Superior temporal gyrus (tissue), 1 donor: ENCODE measurements around the gene PYGM.
A peak's percentile ranks its signal among the peaks of the same experiment; 100 is the strongest.

Experiments
- DNase-seq: peaks from one replicate; pipeline ENCODE4 v3.0.0-alpha.2; 2016; ENCODE audit errors: extremely low spot score

PYGM gene

GRCh38 chr11:64767344-64768299 lies 7.8 kb upstream of the PYGM start:
- peak; percentile 62 for DNase-seq

- DNase-seq, result no peak
These were observed 7.1 kb upstream of the PYGM start for GRCh38 chr11:64766881-64767280.

- no peak for DNase-seq
These were observed 6.3 kb upstream of the PYGM start for GRCh38 chr11:64765851-64766665.

GRCh38 chr11:64765291-64765850 lies 5.6 kb upstream of the PYGM start:
- no peak for DNase-seq

- no peak for DNase-seq
These were observed 5.0 kb upstream of the PYGM start for GRCh38 chr11:64764753-64765152.

- no peak for DNase-seq
These were observed 4.4 kb upstream of the PYGM start for GRCh38 chr11:64764040-64764611.

GRCh38 chr11:64763526-64764039 lies 3.8 kb upstream of the PYGM start:
- no peak for DNase-seq

- no peak for DNase-seq
These were observed 3.1 kb upstream of the PYGM start for GRCh38 chr11:64762674-64763525.

- no peak for DNase-seq
These were observed 2.5 kb upstream of the PYGM start for GRCh38 chr11:64762277-64762673.

- no peak for DNase-seq
These were observed 1.1 kb upstream of the PYGM start for GRCh38 chr11:64760759-64761420.

- no peak for DNase-seq
These were observed 548 bp downstream of the PYGM start for GRCh38 chr11:64759131-64759721.

GRCh38 chr11:64758330-64759079 lies 1.3 kb downstream of the PYGM start:
- no peak for DNase-seq

GRCh38 chr11:64757549-64758329 lies 2.0 kb downstream of the PYGM start:
- DNase-seq, result no peak

- DNase-seq, result no peak
These were observed 4.0 kb downstream of the PYGM start for GRCh38 chr11:64755681-64756361.

GRCh38 chr11:64754919-64755662 lies 4.7 kb downstream of the PYGM start:
- no peak for DNase-seq

GRCh38 chr11:64754124-64754918 lies 5.5 kb downstream of the PYGM start:
- no peak for DNase-seq
